Activated CD8-positive, alpha-beta memory T cell treated with anti-CD3 and anti-CD28 coated beads, Interleukin-2, amount 50 U/mL, for 24 hours (primary cell): ENCODE measurements around the gene GNA12.

Experiments
- DNase-seq: peaks from one replicate; pipeline ENCODE4 v3.0.0-alpha.2; 2020; ENCODE audit errors: extremely low read depth

GNA12 gene

GRCh38 chr7:2815875-2816245 lies 28.2 kb downstream of the GNA12 start:
- no peak for DNase-seq

GRCh38 chr7:2814946-2815874 lies 28.9 kb downstream of the GNA12 start:
- DNase-seq, result no peak

GRCh38 chr7:2814186-2814945 lies 29.7 kb downstream of the GNA12 start:
- no peak for DNase-seq

GRCh38 chr7:2813350-2814185 lies 30.5 kb downstream of the GNA12 start:
- DNase-seq, result no peak

GRCh38 chr7:2812831-2813230 lies 31.3 kb downstream of the GNA12 start:
- no peak for DNase-seq

GRCh38 chr7:2812114-2812487 lies 32.0 kb downstream of the GNA12 start:
- no peak for DNase-seq

GRCh38 chr7:2811476-2812113 lies 32.5 kb downstream of the GNA12 start:
- DNase-seq, result no peak

GRCh38 chr7:2810682-2811415 lies 33.3 kb downstream of the GNA12 start:
- no peak for DNase-seq

GRCh38 chr7:2809903-2810625 lies 34.0 kb downstream of the GNA12 start:
- no peak for DNase-seq

- DNase-seq, result no peak
These were observed 35.0 kb downstream of the GNA12 start for GRCh38 chr7:2808891-2809665.

- DNase-seq, result no peak
These were observed 36.0 kb downstream of the GNA12 start for GRCh38 chr7:2807845-2808772.

GRCh38 chr7:2807460-2807844 lies 36.7 kb downstream of the GNA12 start:
- no peak for DNase-seq

- no peak for DNase-seq
These were observed 37.5 kb downstream of the GNA12 start for GRCh38 chr7:2806571-2806970.

- DNase-seq, result no peak
These were observed 38.7 kb downstream of the GNA12 start for GRCh38 chr7:2805213-2805944.

- DNase-seq, result no peak
These were observed 39.8 kb downstream of the GNA12 start for GRCh38 chr7:2804227-2804763.

- DNase-seq, result no peak
These were observed 40.4 kb downstream of the GNA12 start for GRCh38 chr7:2803755-2804154.

GRCh38 chr7:2803342-2803692 lies 40.8 kb downstream of the GNA12 start:
- no peak for DNase-seq
